ENCODE measurements around the gene TFPT. TPM values are rescaled to one million over a fixed set of nuclear protein-coding genes. Genes with fewer than 3 reads are reported as not detected.
A peak's percentile ranks its signal among the peaks of the same experiment; 100 is the strongest.

Gene TFPT, protein sequence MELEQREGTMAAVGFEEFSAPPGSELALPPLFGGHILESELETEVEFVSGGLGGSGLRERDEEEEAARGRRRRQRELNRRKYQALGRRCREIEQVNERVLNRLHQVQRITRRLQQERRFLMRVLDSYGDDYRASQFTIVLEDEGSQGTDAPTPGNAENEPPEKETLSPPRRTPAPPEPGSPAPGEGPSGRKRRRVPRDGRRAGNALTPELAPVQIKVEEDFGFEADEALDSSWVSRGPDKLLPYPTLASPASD
- total RNA-seq = 28.1 and 29.4 TPM in 2 replicates
- long read RNA-seq, transcript TFPT-203 (6 exons, 1,205 nt) = major isoform, 11 of 13 reads
- long read RNA-seq, partial matches to known transcripts = 0 of 13 reads
- long read RNA-seq, other reads (novel, unspliced or antisense) = 2 of 13 reads

DNA sequence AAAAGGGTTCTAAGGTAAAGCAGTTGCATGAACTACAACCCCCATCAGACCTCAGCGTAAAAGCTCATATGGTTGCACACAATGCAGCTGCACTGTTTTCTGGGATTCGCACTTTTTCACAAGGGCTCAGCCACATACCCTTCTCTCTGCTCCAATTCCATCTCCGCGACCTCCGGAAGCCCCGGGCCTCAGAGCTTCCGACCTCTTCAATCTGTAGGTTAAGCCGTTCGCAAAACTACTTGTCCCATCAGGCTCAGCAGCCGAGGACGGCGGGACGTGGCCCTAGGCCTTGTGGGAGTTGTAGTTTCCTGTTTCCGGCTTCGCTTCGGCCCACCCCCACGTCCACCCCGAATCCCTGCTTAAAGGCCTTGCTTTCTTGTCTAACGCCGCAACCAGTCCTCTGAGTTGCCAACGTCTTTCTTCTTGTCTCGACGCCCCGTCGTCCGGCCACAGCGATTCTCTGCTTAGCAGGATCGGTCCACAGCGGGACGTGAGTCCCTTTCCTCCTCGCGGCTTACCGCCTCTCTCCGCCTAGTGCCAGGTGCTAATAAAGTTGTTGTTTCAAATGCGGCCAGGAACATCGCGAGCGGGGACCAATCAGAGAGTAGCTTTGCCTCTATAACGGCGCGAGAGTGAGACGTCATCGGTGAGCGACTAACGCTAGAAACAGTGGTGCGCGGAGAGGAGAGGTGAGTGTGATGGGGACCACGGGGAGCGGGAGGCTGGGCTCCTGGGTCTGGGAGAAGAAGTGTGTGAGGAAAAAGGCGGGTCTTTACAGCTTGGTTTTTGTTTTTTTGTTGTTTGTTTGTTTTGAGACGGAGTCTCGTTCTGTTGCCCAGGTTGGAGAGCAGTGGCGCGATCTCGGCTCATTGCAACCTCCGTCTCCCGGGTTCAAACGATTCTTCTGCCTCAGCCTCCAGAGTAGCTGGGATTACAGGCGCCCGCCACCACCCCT lies at the start of gene TFPT, which contains the start of gene PRPF31:
Gene TFPT (minus strand): TSS at position 549 of the 955 bp plus-strand sequence. CDS start 388 bp downstream, at position 161.
Gene PRPF31 (plus strand): TSS at position 646 of the 955 bp plus-strand sequence. CDS start 2,525 bp downstream, outside the sequence.
- Mint-ChIP-seq H3K9me3 (ENCODE audit: unreplicated experiment) (no peaks in the 10 kb centered on the region), H3K4me1 (ENCODE audit: unreplicated experiment) (peaks cover 22% of the 10 kb centered on the region), H3K27ac (ENCODE audit: unreplicated experiment) (peak within 1 kb of the TSS; percentile 97), H3K4me3 (ENCODE audit: unreplicated experiment) (peak within 1 kb of the TSS; percentile 84), H3K36me3 (ENCODE audit: unreplicated experiment) (peaks cover 11% of the 10 kb centered on the region), H3K27me3 (ENCODE audit: unreplicated experiment) (no peaks in the 10 kb centered on the region)
- DNase-seq (ENCODE audit: extremely low spot score, unreplicated experiment) = peak; percentile 97
- TF ChIP-seq, protein P1, sequence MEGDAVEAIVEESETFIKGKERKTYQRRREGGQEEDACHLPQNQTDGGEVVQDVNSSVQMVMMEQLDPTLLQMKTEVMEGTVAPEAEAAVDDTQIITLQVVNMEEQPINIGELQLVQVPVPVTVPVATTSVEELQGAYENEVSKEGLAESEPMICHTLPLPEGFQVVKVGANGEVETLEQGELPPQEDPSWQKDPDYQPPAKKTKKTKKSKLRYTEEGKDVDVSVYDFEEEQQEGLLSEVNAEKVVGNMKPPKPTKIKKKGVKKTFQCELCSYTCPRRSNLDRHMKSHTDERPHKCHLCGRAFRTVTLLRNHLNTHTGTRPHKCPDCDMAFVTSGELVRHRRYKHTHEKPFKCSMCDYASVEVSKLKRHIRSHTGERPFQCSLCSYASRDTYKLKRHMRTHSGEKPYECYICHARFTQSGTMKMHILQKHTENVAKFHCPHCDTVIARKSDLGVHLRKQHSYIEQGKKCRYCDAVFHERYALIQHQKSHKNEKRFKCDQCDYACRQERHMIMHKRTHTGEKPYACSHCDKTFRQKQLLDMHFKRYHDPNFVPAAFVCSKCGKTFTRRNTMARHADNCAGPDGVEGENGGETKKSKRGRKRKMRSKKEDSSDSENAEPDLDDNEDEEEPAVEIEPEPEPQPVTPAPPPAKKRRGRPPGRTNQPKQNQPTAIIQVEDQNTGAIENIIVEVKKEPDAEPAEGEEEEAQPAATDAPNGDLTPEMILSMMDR (IDR thresholded peaks at IDR 0.05) = no peak

DNA sequence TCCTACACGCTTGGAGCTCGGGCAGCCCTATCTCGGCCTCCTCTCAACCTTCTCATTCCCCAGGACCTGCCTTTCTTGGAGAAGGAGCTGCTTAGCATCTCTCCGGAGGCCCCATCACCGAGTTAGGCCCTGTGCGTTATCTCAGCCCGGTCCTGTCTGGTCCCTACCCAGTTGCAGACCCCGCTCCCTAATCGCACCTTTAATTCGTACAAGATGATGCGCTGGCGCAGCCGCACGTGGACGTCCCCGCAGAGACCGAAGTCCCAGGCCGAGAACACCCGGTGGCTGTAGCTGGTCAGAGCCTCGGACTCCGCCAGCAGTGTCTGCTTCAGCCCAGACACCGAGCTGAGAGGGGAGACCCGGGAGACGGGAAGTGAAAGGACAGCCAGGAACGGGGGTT lies 49.8 kb upstream of the TFPT start:
- peaks cover 3% of the 10 kb centered on the region for H3K36me3 Mint-ChIP-seq (ENCODE audit: unreplicated experiment)
- peaks cover 3% of the 10 kb centered on the region for H3K9me3 Mint-ChIP-seq (ENCODE audit: unreplicated experiment)
- no peak overlapping the region for H3K4me3 Mint-ChIP-seq (ENCODE audit: unreplicated experiment)
- TF ChIP-seq, protein P1 (IDR thresholded peaks at IDR 0.05) = no peak
- no peak for DNase-seq (ENCODE audit: extremely low spot score, unreplicated experiment)
- H3K27me3 Mint-ChIP-seq (ENCODE audit: unreplicated experiment) = no peaks in the 10 kb centered on the region
- peaks cover 19% of the 10 kb centered on the region for H3K4me1 Mint-ChIP-seq (ENCODE audit: unreplicated experiment)
- H3K27ac Mint-ChIP-seq (ENCODE audit: unreplicated experiment) = no peak overlapping the region

DNA sequence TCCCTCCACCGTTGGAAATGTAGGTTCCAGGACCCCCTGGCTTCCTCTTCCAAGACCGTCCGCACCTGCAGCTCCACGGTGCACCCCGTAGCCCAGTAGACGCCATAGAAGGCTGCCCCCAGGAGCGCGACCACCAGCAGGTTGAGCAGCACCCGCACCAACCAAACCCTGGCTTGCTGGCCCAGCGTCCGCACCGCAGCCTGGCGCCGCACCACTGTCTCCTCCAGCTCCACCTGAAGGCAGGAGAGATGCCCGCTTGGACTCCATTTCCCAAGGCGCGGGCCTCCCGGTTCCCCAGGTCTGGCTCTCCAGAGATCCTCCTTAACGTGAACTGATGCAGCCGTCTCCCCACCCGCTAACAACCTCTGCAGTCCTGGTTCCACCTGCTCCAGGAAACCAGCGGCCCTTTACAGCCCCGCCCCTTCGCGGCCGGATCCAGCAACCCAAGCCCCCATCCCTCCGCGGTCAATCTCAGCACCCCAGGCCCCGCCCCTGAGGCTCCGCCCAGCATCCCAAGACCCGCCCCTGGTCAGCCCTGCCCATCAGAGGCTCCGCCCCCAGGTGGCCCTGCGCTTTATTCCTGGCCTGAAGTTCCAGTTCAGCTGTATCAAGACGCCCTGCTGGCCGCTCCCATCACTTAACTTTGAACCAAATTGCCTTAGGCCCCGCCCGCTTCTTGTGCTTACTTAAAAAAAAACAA lies 49.1 kb upstream of the TFPT start:
- no peaks in the 10 kb centered on the region for H3K27me3 Mint-ChIP-seq (ENCODE audit: unreplicated experiment)
- peaks cover 23% of the 10 kb centered on the region for H3K4me1 Mint-ChIP-seq (ENCODE audit: unreplicated experiment)
- peak overlapping the region; percentile 47 for H3K4me3 Mint-ChIP-seq (ENCODE audit: unreplicated experiment)
- TF ChIP-seq, protein P1 (IDR thresholded peaks at IDR 0.05) = no peak
- H3K9me3 Mint-ChIP-seq (ENCODE audit: unreplicated experiment) = peaks cover 3% of the 10 kb centered on the region
- no peak for DNase-seq (ENCODE audit: extremely low spot score, unreplicated experiment)
- peaks cover 3% of the 10 kb centered on the region for H3K36me3 Mint-ChIP-seq (ENCODE audit: unreplicated experiment)
- H3K27ac Mint-ChIP-seq (ENCODE audit: unreplicated experiment) = no peak overlapping the region

DNA sequence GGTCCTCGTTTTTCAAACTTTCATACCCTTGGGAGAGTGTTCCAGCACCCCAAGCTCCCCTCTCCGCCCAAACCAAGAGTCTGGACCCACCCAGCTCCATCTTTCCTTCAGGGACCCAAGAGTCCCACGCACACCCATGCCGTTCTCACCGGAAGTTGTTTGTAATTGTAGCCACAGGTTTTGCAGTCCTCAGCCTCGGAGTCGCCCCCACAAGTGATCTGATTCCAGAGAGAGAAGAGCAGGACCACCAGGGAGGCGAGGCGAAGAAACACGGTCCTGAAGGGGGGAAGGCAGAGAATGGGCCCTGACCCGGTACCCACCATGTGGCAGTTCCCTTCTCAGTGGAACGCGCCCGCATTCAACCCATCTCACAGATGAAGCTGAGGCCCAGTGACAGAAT lies 47.4 kb upstream of the TFPT start:
- peaks cover 34% of the 10 kb centered on the region for H3K4me1 Mint-ChIP-seq (ENCODE audit: unreplicated experiment)
- H3K27me3 Mint-ChIP-seq (ENCODE audit: unreplicated experiment) = no peaks in the 10 kb centered on the region
- TF ChIP-seq, protein P1 (IDR thresholded peaks at IDR 0.05) = no peak
- H3K36me3 Mint-ChIP-seq (ENCODE audit: unreplicated experiment) = peaks cover 3% of the 10 kb centered on the region
- DNase-seq (ENCODE audit: extremely low spot score, unreplicated experiment) = no peak
- no peak overlapping the region for H3K27ac Mint-ChIP-seq (ENCODE audit: unreplicated experiment)
- H3K9me3 Mint-ChIP-seq (ENCODE audit: unreplicated experiment) = peaks cover 3% of the 10 kb centered on the region
- no peak overlapping the region for H3K4me3 Mint-ChIP-seq (ENCODE audit: unreplicated experiment)

Measured in osteocyte (in vitro differentiated cells).